ENCODE measurements around the gene CFLAR. TPM values are rescaled to one million over a fixed set of nuclear protein-coding genes. Genes with fewer than 3 reads are reported as not detected.

Gene CFLAR
- total and polyA plus RNA-seq, 4 donors: 24.4 to 169 (median 45.5) TPM

DNA sequence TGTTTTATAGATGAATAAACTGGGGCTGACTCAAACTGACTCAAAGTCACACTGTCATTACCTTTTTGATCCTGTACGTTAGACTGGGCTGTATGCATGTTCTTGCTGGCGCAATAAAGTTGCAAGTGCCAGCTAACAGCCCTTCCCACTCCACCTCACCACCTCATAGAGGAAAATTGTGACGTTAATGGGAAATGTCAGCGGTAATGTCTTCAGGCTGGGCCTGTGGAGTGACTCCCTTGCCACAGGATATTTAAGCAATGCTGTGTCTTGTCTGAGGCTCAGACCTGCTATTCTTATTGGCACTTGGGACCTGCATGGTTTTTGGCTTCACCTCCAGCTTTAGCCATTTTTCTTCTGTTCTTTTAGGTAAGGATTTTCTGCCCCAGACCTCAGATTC lies 41.7 kb downstream of the CFLAR start:
- H3K9me3 ChIP-seq (ENCODE audit: control insufficient read depth in 4 of 4, low read length in 3 of 4): no peaks in the 10 kb centered on the region
- DNase-seq (ENCODE audit: low spot score): no peak
- H3K27ac ChIP-seq (ENCODE audit: low read depth in 1 of 2, low read length in 2 of 2): peak overlapping the region; percentile 1 to 62
- no peak overlapping the region for H3K4me3 ChIP-seq (ENCODE audit: low read depth in 1 of 3, low read length in 3 of 3)
- no peak for TF ChIP-seq RXRA (IDR thresholded peaks at IDR 0.05)
- TF ChIP-seq, protein P1, sequence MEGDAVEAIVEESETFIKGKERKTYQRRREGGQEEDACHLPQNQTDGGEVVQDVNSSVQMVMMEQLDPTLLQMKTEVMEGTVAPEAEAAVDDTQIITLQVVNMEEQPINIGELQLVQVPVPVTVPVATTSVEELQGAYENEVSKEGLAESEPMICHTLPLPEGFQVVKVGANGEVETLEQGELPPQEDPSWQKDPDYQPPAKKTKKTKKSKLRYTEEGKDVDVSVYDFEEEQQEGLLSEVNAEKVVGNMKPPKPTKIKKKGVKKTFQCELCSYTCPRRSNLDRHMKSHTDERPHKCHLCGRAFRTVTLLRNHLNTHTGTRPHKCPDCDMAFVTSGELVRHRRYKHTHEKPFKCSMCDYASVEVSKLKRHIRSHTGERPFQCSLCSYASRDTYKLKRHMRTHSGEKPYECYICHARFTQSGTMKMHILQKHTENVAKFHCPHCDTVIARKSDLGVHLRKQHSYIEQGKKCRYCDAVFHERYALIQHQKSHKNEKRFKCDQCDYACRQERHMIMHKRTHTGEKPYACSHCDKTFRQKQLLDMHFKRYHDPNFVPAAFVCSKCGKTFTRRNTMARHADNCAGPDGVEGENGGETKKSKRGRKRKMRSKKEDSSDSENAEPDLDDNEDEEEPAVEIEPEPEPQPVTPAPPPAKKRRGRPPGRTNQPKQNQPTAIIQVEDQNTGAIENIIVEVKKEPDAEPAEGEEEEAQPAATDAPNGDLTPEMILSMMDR (IDR thresholded peaks at IDR 0.05; ENCODE audit: low read depth, low read length, missing input control): no peak
- TF ChIP-seq, protein P2, sequence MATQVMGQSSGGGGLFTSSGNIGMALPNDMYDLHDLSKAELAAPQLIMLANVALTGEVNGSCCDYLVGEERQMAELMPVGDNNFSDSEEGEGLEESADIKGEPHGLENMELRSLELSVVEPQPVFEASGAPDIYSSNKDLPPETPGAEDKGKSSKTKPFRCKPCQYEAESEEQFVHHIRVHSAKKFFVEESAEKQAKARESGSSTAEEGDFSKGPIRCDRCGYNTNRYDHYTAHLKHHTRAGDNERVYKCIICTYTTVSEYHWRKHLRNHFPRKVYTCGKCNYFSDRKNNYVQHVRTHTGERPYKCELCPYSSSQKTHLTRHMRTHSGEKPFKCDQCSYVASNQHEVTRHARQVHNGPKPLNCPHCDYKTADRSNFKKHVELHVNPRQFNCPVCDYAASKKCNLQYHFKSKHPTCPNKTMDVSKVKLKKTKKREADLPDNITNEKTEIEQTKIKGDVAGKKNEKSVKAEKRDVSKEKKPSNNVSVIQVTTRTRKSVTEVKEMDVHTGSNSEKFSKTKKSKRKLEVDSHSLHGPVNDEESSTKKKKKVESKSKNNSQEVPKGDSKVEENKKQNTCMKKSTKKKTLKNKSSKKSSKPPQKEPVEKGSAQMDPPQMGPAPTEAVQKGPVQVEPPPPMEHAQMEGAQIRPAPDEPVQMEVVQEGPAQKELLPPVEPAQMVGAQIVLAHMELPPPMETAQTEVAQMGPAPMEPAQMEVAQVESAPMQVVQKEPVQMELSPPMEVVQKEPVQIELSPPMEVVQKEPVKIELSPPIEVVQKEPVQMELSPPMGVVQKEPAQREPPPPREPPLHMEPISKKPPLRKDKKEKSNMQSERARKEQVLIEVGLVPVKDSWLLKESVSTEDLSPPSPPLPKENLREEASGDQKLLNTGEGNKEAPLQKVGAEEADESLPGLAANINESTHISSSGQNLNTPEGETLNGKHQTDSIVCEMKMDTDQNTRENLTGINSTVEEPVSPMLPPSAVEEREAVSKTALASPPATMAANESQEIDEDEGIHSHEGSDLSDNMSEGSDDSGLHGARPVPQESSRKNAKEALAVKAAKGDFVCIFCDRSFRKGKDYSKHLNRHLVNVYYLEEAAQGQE (IDR thresholded peaks at IDR 0.05): no peak
- TF ChIP-seq FOXA1 (IDR thresholded peaks at IDR 0.05): no peak
- TF ChIP-seq, protein P3, sequence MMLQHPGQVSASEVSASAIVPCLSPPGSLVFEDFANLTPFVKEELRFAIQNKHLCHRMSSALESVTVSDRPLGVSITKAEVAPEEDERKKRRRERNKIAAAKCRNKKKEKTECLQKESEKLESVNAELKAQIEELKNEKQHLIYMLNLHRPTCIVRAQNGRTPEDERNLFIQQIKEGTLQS (IDR thresholded peaks at IDR 0.05): no peak
- no peak for TF ChIP-seq FOXA2 (IDR thresholded peaks at IDR 0.05)
- TF ChIP-seq RAD21 (IDR thresholded peaks at IDR 0.05): no peak
- peaks cover 0 to 8% (median 2%) of the 10 kb centered on the region in 4 donors for H3K4me1 ChIP-seq (ENCODE audit: control insufficient read depth in 4 of 4, insufficient read depth in 4 of 4, low read length in 3 of 4)
- 51% methylated on average over 4 of the region's 4 CpGs for whole genome bisulfite sequencing
- H3K9ac ChIP-seq (ENCODE audit: low read depth in 1 of 2, low read length in 2 of 2): no peak overlapping the region
- no peaks in the 10 kb centered on the region for H3K27me3 ChIP-seq (ENCODE audit: control insufficient read depth in 4 of 4, insufficient read depth in 4 of 4, low read length in 3 of 4)
- peaks cover 7 to 73% (median 64%) of the 10 kb centered on the region in 4 donors for H3K36me3 ChIP-seq (ENCODE audit: control insufficient read depth in 4 of 4, insufficient read depth in 3 of 4, low read depth in 1 of 4, low read length in 3 of 4)

DNA sequence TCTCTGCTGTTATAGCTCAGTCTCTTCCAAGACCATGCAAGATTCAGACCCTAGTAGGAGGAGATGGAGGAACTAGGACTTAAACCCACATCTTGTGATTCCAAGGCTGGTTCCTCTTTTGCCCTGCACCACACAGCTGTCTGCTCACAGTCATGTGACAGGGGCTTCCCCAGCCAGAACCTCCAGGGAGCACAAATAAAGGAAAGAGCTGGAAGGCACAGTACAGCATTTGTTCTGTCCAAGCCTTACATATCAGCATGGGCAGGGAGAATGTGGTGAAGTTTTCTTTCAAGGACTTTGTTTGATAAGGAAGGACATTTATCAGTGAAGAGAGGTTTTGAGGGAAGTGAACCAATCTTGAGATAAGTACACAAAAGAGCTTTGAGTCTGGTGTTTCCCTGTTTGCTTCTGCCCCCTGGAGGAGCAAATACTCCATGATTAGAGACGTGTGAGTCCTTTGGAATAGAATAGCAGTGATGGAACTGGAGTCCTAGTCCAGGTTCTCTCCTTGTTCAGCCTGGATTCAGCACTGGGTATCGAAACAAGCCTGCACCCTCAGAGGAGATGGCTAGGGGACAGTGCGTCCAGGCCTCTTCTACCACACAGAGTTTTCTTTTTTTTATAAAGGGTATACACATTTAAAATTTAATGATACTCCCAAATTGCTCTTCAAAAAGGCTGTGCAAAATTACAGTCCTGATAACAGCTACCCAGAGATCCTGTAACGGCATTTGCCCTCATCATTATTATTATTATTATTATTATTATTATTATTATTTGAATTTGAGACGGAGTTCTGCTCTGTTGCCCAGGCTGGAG lies 42.4 kb downstream of the CFLAR start:
- Histone ChIP-seq H3K9me3 (ENCODE audit: control insufficient read depth in 4 of 4, low read length in 3 of 4) (no peaks in the 10 kb centered on the region), H3K27ac (ENCODE audit: low read depth in 1 of 2, low read length in 2 of 2) (peak overlapping the region; percentile 31 to 62), H3K4me1 (ENCODE audit: control insufficient read depth in 4 of 4, insufficient read depth in 4 of 4, low read length in 3 of 4) (peaks cover 0 to 8% (median 2%) of the 10 kb centered on the region in 4 donors), H3K27me3 (ENCODE audit: control insufficient read depth in 4 of 4, insufficient read depth in 4 of 4, low read length in 3 of 4) (no peaks in the 10 kb centered on the region), H3K9ac (ENCODE audit: low read depth in 1 of 2, low read length in 2 of 2) (no peak overlapping the region), H3K36me3 (ENCODE audit: control insufficient read depth in 4 of 4, insufficient read depth in 3 of 4, low read depth in 1 of 4, low read length in 3 of 4) (peaks cover 4 to 73% (median 66%) of the 10 kb centered on the region in 4 donors), H3K4me3 (ENCODE audit: low read depth in 1 of 3, low read length in 3 of 3) (no peak overlapping the region)
- WGBS: 56% methylated on average over 5 of the region's 5 CpGs
- peak in 1 of 2 donors; percentile 1 for TF ChIP-seq RXRA (IDR thresholded peaks at IDR 0.05)
- TF ChIP-seq, protein P4, sequence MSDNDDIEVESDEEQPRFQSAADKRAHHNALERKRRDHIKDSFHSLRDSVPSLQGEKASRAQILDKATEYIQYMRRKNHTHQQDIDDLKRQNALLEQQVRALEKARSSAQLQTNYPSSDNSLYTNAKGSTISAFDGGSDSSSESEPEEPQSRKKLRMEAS (IDR thresholded peaks at IDR 0.05): no peak
- TF ChIP-seq HNF4G (IDR thresholded peaks at IDR 0.05): no peak
- TF ChIP-seq JUND (IDR thresholded peaks at IDR 0.05): no peak
- TF ChIP-seq SP1 (IDR thresholded peaks at IDR 0.05): no peak
- TF ChIP-seq RAD21 (IDR thresholded peaks at IDR 0.05): peak; percentile 83 to 85
- no peak for TF ChIP-seq YY1 (IDR thresholded peaks at IDR 0.05)
- TF ChIP-seq, protein P1 (IDR thresholded peaks at IDR 0.05; ENCODE audit: low read depth, low read length, missing input control): peak; percentile 47
- TF ChIP-seq FOXA2 (IDR thresholded peaks at IDR 0.05): peak; percentile 15
- peak; percentile 56 for TF ChIP-seq NR2F2 (IDR thresholded peaks at IDR 0.05)
- no peak for TF ChIP-seq HNF4A (conservative IDR thresholded peaks at IDR 0.05)
- no peak for TF ChIP-seq GABPA (IDR thresholded peaks at IDR 0.05 in 1 of 2, conservative IDR thresholded peaks at IDR 0.05 in 1 of 2)
- DNase-seq (ENCODE audit: low spot score): peak; percentile 65
